Measurements from ENCODE around the gene CAPSL.

DNA sequence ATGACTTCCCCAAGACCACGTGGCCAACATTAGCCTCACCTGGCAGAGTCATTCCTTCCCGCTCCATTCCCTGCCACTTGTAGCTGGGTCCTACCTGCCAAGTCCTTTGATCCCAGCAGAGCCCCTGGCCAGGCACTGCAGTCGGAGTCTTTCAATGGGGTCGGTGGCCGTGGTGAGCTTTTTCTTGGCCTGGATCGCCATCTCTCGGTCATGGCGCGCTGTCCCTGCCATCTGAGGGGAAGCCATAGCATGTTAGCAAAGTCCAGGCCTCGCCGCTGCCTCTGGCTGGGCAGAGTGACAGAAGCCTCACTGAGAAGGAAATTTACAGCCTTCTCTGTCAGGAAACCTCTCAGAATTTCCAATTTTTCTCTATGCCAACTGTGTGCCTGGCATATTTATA lies 17.5 kb downstream of the CAPSL start:
- TF ChIP-seq YY1 (IDR thresholded peaks at IDR 0.05; ENCODE audit: low read depth) (no peak), RAD21 (IDR thresholded peaks at IDR 0.05; ENCODE audit: low read depth) (no peak), TEAD4 (IDR thresholded peaks at IDR 0.05) (no peak), CEBPB (IDR thresholded peaks at IDR 0.05) (no peak), CREB1 (IDR thresholded peaks at IDR 0.05; ENCODE audit: low read depth) (no peak), REST (IDR thresholded peaks at IDR 0.05; ENCODE audit: low read depth) (no peak), EP300 (IDR thresholded peaks at IDR 0.05; ENCODE audit: borderline replicate concordance) (no peak), TAF1 (IDR thresholded peaks at IDR 0.05; ENCODE audit: low read depth) (no peak), FOXM1 (IDR thresholded peaks at IDR 0.05; ENCODE audit: borderline replicate concordance, low read depth) (no peak), ZBTB7A (IDR thresholded peaks at IDR 0.05; ENCODE audit: low read depth) (no peak)
- TF ChIP-seq, protein P1, sequence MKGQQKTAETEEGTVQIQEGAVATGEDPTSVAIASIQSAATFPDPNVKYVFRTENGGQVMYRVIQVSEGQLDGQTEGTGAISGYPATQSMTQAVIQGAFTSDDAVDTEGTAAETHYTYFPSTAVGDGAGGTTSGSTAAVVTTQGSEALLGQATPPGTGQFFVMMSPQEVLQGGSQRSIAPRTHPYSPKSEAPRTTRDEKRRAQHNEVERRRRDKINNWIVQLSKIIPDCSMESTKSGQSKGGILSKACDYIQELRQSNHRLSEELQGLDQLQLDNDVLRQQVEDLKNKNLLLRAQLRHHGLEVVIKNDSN (IDR thresholded peaks at IDR 0.05), result no peak
- TF ChIP-seq, protein P2, sequence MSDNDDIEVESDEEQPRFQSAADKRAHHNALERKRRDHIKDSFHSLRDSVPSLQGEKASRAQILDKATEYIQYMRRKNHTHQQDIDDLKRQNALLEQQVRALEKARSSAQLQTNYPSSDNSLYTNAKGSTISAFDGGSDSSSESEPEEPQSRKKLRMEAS (IDR thresholded peaks at IDR 0.05), result no peak
